22Rv1 (cell line): Measurements from ENCODE around the gene HABP2.

Source experiments
- H3K27ac ChIP-seq: fragments of 450-650 bp; 2 replicates; pipeline ENCODE4 v1.5.1; 2017
- ZFX ChIP-seq: fragments of 450-650 bp; IDR thresholded peaks from 2 replicates; pipeline ENCODE4 v1.6.1; 2017; ENCODE audit warnings: antibody characterized with exemption, borderline replicate concordance
- TF ChIP-seq, protein P1 (sequence below): fragments of 450-650 bp; IDR thresholded peaks from 2 replicates; pipeline ENCODE4 v1.5.1; 2017; ENCODE audit warnings: mild to moderate bottlenecking

HABP2 gene

DNA sequence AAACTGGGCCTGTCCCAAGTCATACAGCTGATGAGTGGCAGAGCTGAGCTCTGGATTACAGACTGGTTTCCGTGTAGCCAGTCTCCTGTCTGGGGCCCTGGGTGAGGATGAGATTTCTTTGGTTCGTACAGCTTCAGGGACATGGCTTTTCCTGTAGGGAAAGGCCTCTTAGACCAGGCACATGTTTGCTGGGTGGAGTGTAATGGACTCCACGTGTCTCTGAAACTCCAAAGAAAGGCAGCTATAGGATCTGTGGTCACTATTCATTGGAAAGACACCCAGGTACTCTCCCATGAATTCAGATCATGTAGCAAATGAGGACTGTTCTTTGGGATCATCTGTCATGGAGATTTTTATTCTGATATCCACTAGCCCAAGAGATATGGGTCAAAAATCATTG, 2.4 kb downstream of the HABP2 start:
- H3K27ac ChIP-seq = no peak overlapping the region
- TF ChIP-seq, protein P1, sequence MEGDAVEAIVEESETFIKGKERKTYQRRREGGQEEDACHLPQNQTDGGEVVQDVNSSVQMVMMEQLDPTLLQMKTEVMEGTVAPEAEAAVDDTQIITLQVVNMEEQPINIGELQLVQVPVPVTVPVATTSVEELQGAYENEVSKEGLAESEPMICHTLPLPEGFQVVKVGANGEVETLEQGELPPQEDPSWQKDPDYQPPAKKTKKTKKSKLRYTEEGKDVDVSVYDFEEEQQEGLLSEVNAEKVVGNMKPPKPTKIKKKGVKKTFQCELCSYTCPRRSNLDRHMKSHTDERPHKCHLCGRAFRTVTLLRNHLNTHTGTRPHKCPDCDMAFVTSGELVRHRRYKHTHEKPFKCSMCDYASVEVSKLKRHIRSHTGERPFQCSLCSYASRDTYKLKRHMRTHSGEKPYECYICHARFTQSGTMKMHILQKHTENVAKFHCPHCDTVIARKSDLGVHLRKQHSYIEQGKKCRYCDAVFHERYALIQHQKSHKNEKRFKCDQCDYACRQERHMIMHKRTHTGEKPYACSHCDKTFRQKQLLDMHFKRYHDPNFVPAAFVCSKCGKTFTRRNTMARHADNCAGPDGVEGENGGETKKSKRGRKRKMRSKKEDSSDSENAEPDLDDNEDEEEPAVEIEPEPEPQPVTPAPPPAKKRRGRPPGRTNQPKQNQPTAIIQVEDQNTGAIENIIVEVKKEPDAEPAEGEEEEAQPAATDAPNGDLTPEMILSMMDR = no peak
- no peak for TF ChIP-seq ZFX

DNA sequence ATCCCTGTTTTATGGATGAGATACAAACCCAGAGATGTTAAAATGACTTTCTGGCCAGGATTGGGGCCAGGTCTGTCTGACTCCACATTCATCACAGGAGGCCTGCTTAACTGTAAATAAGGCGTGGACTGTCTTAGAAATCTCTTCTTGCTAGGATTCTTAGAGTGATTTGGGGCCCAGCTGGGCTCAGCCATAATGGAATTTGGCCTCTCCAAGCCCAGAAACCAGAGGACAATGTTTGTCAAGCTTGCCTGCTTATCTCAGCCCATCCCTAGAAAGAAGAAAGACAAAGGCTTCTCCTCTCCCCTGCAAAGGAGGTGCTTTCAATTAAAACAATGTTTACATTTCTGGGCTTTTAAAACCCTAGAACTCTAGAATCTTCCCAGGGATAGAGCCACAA, 2.9 kb downstream of the HABP2 start:
- no peak overlapping the region for H3K27ac ChIP-seq
- TF ChIP-seq, protein P1 = no peak
- no peak for TF ChIP-seq ZFX

DNA sequence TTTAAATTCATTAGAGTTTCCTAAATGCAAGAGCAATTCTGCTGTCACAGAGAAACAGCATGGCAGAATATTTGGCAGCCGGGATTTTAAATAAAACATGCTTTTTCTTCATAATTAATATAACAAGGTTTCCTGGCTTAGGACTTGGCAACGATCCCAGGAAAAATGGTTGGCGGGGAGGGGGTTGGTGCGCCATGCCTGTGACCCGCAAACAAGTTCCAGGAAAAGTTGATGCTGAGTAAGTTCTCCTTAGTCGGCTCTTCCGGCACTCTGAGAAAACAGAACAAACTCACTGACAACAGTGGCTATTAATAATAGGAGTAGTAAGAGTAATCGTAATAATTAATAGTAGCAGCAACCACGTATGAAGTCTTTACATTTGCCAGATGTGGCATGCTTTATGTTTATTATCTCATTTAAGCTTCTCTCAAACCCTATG, 4.6 kb downstream of the HABP2 start:
- no peak for TF ChIP-seq ZFX
- TF ChIP-seq, protein P1 = no peak
- H3K27ac ChIP-seq = no peak overlapping the region

DNA sequence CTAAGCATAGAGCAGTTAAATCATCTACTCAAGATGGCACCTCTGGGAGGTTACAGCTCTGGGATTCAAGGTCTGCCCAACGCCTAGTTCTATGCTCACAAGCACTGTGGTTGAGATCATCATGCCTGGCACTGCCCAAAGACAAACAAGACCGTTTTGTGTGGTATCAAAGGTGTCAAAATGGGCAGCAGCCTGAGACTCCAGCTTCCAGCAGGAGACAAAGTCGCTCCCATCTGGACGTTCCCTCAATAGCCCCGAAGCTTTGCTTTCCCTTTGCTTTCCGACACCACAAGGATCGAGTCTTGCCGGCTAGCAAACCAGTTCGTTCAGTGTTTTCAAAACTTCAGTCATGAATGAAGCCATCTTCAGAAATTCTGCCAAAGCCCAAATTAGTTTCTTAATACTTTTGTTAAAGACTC, 5.1 kb downstream of the HABP2 start:
- TF ChIP-seq ZFX = no peak
- TF ChIP-seq, protein P1 = no peak
- H3K27ac ChIP-seq = no peak overlapping the region

DNA sequence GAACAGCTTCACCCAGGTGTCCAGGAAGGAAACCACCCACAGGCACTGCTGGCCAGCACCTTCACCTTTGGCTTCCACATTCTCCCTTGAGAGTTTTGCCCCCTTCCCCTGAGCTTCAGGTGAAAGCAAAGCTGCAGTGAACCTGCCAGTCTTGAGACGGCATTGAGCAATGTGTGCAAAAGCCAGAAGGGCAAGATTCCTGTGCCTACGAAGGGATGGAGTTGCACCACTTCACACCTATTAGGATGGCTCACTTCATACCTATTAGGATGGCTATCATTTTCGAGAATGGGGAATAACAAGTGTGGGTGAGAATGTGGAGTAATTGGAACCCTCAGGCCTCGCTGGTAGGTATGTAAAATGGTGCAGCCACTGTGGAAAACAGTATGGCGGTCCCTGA, 7.2 kb downstream of the HABP2 start:
- H3K27ac ChIP-seq = no peak overlapping the region
- TF ChIP-seq ZFX = no peak

DNA sequence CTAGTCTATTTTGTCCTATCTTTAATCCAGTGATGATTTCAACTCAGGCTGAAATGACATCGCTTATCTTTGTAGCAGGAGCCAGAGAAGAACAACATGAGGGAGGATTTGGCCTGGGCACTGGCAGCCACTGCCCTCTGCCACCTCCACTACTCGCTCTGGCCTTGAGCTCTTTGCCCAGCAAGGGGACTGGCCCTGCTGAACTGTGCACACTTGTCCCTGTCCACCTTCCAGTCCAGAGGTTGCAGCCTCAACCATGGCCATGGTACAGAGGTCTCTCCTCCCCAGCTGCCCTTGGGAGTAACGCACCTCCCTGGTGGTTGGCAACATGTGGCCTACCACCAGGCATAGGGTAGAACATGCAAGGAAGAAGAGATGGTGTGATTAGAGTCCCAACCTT, 8.4 kb downstream of the HABP2 start:
- TF ChIP-seq, protein P1 = no peak
- no peak for TF ChIP-seq ZFX
- H3K27ac ChIP-seq = no peak overlapping the region

DNA sequence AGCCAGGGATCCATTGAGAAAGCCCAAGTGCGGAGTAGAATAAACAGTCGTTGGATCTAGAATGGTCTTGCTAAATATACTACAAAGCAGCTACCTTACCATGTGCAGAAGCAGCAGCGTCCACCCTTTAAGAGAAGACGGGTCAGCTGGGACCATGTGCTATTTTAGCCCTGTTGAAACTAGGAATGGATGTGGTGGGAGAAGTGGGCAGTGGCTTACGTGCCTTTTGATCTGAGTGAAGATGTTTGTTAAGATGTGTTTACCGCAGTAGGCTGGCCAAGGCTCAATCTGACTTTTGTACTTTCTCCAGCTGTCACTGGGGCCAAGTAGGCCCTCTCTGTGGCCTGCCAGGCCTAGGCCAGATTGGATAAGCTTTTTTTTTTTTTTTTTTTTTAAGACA, 9.2 kb downstream of the HABP2 start:
- H3K27ac ChIP-seq = no peak overlapping the region
- TF ChIP-seq, protein P1 = no peak
- no peak for TF ChIP-seq ZFX

DNA sequence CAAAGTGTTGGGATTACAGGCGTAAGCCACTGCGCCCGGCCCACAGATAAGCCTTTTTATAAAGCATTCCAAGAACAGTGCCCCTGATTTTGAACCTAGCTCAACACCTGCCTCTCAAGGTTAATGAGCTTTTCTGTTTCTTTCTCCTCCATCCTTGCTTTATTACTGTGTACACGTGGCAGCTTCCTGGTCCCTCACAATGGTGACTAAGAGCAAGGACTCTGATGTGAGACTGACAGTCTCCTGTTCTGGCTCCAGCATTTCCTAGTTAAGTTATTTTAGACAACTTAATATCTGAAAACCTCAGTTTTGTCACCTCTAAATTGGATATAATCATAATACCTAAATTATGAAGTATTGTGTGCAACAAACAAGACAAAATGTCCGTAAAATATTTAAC, 9.9 kb downstream of the HABP2 start:
- H3K27ac ChIP-seq = no peak overlapping the region
- TF ChIP-seq, protein P1 = no peak
- no peak for TF ChIP-seq ZFX
